Panc1 (cell line): ENCODE data around the gene FAM237A. TPM values are rescaled to one million over a fixed set of nuclear protein-coding genes. Genes with fewer than 3 reads are reported as not detected.

Experiments
- ATAC-seq: fragments of 200-7000 bp; cut with Tn5 transposase; 2 replicates; pipeline ENCODE4 v1.9.1; 2020; ENCODE audit warnings: mild to moderate bottlenecking, moderate library complexity
- BruUV-seq: library from RNA; stranded (reverse); fragments of 400-500 nt; replicated peaks from 2 replicates; lab custom pipeline; 2021; lab: Mats Ljungman, UMichigan
- CTCF ChIA-PET: fragments of 300-600 bp; sonication (Branson Sonifier 250); formaldehyde crosslinking; loops from one replicate; lab custom pipeline; 2022; ENCODE audit warnings: antibody characterized with exemption; lab: Charles Lee
- POLR2A ChIA-PET: fragments of 300-600 bp; sonication (Branson Sonifier 250); formaldehyde crosslinking; loops from one replicate; lab custom pipeline; 2022; ENCODE audit warnings: antibody characterized with exemption; lab: Charles Lee
- DNase-seq: peaks from one replicate; pipeline ENCODE4 v3.0.0-alpha.2; 2010; ENCODE audit warnings: low read depth, low spot score
- H3K27ac ChIP-seq: 2 replicates; pipeline ENCODE4 v1.5.1; 2011; ENCODE audit warnings: mild to moderate bottlenecking, low read length, inconsistent platforms
- H3K27me3 ChIP-seq: fragments of 200-500 bp; sonication (Bioruptor generic); 2 replicates; pipeline ENCODE4 v1.6.0; 2014; ENCODE audit warnings: low read length, inconsistent platforms; ENCODE audit not compliant: control insufficient read depth, insufficient read depth
- H3K36me3 ChIP-seq: fragments of 200-500 bp; sonication (Bioruptor generic); 2 replicates; pipeline ENCODE4 v1.5.1; 2014; ENCODE audit warnings: inconsistent platforms, mild to moderate bottlenecking, low read length, moderate library complexity; ENCODE audit not compliant: control insufficient read depth, insufficient read depth
- H3K4me1 ChIP-seq: 2 replicates; pipeline ENCODE4 v1.5.1; 2011; ENCODE audit warnings: inconsistent platforms, mild to moderate bottlenecking, low read length, moderate library complexity; ENCODE audit not compliant: control insufficient read depth, insufficient read depth
- H3K4me3 ChIP-seq, 2 experiments: 2 replicates each; pipeline ENCODE4 v1.5.1; 2011 to 2012; ENCODE audit warnings: low read depth in 2 of 2, low read length in 2 of 2, mild to moderate bottlenecking in 2 of 2, inconsistent platforms in 1 of 2, moderate library complexity in 1 of 2
- H3K9me3 ChIP-seq: fragments of 200-500 bp; sonication (Bioruptor generic); 2 replicates; pipeline ENCODE4 v1.5.1; 2014; ENCODE audit warnings: low read depth, mild to moderate bottlenecking, inconsistent platforms, low read length, moderate library complexity; ENCODE audit not compliant: control insufficient read depth, insufficient read depth
- POLR2AphosphoS5 ChIP-seq: IDR thresholded peaks from 2 replicates; pipeline ENCODE4 v1.6.1; 2012; ENCODE audit warnings: mild to moderate bottlenecking, low read depth, low read length, moderate library complexity
- SIN3A ChIP-seq: IDR thresholded peaks from 2 replicates; pipeline ENCODE4 v1.6.1; 2012; ENCODE audit warnings: low read depth, mild to moderate bottlenecking, low read length, moderate library complexity, borderline replicate concordance; ENCODE audit not compliant: insufficient read depth
- TCF7L2 ChIP-seq: IDR thresholded peaks from 2 replicates; pipeline ENCODE4 v1.6.1; 2011; ENCODE audit warnings: mild to moderate bottlenecking, low read depth, low read length, inconsistent platforms
- in situ Hi-C: cut with HindIII; loops from 2 replicates; pipeline ENCODE4 v1.10.0; 2016; ENCODE audit warnings: low sequenced_read_pairs, low pct_unique_long_range_greater_than_20kb
- intact Hi-C: fragments of 100-400 bp; cut with micrococcal nuclease; formaldehyde crosslinking; loops from one replicate; pipeline ENCODE4 v1.10.0; 2022; ENCODE audit not compliant: unreplicated experiment
- total RNA-seq: library from RNA; stranded (reverse); gene quantifications from one replicate; pipeline ENCODE4 v1.2.1, GENCODE V29; 2021; ENCODE audit not compliant: unreplicated experiment
- TF ChIP-seq, protein P1 (sequence below): fragments of 450-650 bp; IDR thresholded peaks from 2 replicates; pipeline ENCODE4 v1.5.1; 2017; ENCODE audit warnings: mild to moderate bottlenecking
- TF ChIP-seq, protein P2 (sequence below), 2 experiments: IDR thresholded peaks; 2 replicates each; pipeline ENCODE4 v1.6.1; 2011 to 2012; ENCODE audit warnings: low read depth in 2 of 2, control low read depth in 1 of 2, low read length in 1 of 2, mild to moderate bottlenecking in 1 of 2, moderate library complexity in 1 of 2; ENCODE audit not compliant: insufficient read depth in 1 of 2

The FAM237A gene
- total RNA-seq, 1 experiment from 2014 or later, result not detected

DNA sequence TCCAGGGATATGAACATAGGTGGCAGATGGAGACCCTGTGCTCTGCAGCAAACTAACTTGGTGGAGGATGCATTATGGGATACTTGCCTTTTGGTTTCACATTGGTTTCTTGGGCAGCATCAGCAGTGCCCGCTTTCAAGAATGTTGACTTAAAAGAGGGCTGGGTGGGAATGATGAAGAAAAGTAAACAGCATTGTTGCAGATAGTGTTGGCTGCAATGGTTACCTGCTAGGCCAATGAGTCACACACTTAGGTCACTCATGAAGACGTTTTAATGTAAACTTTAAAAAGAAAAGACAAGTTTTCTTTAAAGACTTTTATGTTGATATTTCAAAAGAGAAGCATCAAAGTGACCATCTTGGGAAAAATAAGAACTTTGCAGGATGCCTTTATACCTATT is 26.1 kb upstream of the FAM237A start:
- no TSS peak for BruUV-seq
- ChIA-PET CTCF (no interaction called here), POLR2A (no interaction called here)
- Histone ChIP-seq H3K4me1 (no peaks in the 10 kb centered on the region), H3K9me3 (no peaks in the 10 kb centered on the region), H3K36me3 (no peaks in the 10 kb centered on the region), H3K27me3 (no peaks in the 10 kb centered on the region), H3K27ac (no peak overlapping the region), H3K4me3 (no peak overlapping the region)
- in situ Hi-C loops (no loop called here), intact Hi-C loops (no loop called here)
- no peak for TF ChIP-seq TCF7L2
- no peak for TF ChIP-seq POLR2AphosphoS5
- TF ChIP-seq, protein P1, sequence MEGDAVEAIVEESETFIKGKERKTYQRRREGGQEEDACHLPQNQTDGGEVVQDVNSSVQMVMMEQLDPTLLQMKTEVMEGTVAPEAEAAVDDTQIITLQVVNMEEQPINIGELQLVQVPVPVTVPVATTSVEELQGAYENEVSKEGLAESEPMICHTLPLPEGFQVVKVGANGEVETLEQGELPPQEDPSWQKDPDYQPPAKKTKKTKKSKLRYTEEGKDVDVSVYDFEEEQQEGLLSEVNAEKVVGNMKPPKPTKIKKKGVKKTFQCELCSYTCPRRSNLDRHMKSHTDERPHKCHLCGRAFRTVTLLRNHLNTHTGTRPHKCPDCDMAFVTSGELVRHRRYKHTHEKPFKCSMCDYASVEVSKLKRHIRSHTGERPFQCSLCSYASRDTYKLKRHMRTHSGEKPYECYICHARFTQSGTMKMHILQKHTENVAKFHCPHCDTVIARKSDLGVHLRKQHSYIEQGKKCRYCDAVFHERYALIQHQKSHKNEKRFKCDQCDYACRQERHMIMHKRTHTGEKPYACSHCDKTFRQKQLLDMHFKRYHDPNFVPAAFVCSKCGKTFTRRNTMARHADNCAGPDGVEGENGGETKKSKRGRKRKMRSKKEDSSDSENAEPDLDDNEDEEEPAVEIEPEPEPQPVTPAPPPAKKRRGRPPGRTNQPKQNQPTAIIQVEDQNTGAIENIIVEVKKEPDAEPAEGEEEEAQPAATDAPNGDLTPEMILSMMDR, result no peak
- no peak for TF ChIP-seq SIN3A
- TF ChIP-seq, protein P2, sequence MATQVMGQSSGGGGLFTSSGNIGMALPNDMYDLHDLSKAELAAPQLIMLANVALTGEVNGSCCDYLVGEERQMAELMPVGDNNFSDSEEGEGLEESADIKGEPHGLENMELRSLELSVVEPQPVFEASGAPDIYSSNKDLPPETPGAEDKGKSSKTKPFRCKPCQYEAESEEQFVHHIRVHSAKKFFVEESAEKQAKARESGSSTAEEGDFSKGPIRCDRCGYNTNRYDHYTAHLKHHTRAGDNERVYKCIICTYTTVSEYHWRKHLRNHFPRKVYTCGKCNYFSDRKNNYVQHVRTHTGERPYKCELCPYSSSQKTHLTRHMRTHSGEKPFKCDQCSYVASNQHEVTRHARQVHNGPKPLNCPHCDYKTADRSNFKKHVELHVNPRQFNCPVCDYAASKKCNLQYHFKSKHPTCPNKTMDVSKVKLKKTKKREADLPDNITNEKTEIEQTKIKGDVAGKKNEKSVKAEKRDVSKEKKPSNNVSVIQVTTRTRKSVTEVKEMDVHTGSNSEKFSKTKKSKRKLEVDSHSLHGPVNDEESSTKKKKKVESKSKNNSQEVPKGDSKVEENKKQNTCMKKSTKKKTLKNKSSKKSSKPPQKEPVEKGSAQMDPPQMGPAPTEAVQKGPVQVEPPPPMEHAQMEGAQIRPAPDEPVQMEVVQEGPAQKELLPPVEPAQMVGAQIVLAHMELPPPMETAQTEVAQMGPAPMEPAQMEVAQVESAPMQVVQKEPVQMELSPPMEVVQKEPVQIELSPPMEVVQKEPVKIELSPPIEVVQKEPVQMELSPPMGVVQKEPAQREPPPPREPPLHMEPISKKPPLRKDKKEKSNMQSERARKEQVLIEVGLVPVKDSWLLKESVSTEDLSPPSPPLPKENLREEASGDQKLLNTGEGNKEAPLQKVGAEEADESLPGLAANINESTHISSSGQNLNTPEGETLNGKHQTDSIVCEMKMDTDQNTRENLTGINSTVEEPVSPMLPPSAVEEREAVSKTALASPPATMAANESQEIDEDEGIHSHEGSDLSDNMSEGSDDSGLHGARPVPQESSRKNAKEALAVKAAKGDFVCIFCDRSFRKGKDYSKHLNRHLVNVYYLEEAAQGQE (IDR thresholded peaks at IDR 0.05; ENCODE audit: insufficient read depth in 1 of 2, low read depth in 2 of 2, low read length in 1 of 2), result no peak
- DNase-seq (no peak), ATAC-seq (no peak)

DNA sequence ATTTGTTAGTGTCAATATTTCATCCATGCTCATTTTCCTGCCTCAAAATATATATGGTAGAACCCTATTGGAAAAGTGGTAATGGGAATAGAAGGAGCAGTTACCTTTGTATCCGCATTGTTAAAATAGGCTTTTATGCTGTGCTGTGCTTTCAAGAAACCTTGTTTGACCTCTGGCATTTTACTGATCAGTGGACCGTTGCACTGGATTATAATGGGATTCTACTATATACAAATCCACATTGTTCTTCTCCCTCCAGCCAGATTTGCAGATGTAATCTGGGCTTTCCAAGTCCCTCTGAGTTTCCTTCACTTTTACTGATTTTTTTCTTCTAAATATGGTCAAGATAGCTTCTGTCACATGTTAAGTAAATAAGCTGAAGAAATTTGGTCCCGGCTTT is 23.3 kb upstream of the FAM237A start:
- POLR2A ChIA-PET, result no interaction called here
- CTCF ChIA-PET, result no interaction called here

More for the DNA sequence above, 23.3 kb upstream of the FAM237A start:
- Histone ChIP-seq H3K9me3 (no peaks in the 10 kb centered on the region), H3K27ac (no peak overlapping the region), H3K4me3 (no peak overlapping the region), H3K4me1 (no peaks in the 10 kb centered on the region), H3K27me3 (no peaks in the 10 kb centered on the region), H3K36me3 (no peaks in the 10 kb centered on the region)
- no peak for ATAC-seq
- TF ChIP-seq, protein P1, result no peak
- TF ChIP-seq POLR2AphosphoS5 (no peak), SIN3A (no peak), TCF7L2 (no peak)
- TF ChIP-seq, protein P2 (IDR thresholded peaks at IDR 0.05; ENCODE audit: insufficient read depth in 1 of 2, low read depth in 2 of 2, low read length in 1 of 2), result no peak
- no TSS peak for BruUV-seq
- intact Hi-C loops (no loop called here), in situ Hi-C loops (no loop called here)
- no peak for DNase-seq
